ENCODE measurements around the gene PRICKLE2. TPM values are rescaled to one million over a fixed set of nuclear protein-coding genes. Genes with fewer than 3 reads are reported as not detected.
A peak's percentile ranks its signal among the peaks of the same experiment; 100 is the strongest.

The PRICKLE2 gene
- total and polyA plus RNA-seq, 7 donors, result 0.34 to 4.9 (median 2.2) TPM

DNA sequence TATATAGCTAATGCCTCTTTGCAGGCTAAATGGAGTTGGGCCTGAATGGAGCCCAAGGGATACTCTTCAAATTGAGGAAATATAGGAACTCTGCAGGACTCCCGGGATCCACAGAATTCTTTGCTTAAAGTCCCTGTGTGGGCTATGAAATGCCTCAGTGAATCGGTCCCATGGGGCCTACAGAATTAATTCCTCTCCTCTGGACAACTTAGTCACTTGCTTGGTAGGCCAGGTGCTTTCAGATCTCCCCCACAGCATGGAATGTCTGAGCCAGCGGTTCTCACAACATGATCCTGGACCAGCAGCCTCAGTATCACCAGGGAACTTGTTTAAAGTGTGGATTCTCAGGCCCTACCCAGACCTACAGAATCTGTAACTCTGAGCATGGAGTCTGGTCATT is 15.1 kb upstream of the PRICKLE2 start:
- TF ChIP-seq, protein P1, sequence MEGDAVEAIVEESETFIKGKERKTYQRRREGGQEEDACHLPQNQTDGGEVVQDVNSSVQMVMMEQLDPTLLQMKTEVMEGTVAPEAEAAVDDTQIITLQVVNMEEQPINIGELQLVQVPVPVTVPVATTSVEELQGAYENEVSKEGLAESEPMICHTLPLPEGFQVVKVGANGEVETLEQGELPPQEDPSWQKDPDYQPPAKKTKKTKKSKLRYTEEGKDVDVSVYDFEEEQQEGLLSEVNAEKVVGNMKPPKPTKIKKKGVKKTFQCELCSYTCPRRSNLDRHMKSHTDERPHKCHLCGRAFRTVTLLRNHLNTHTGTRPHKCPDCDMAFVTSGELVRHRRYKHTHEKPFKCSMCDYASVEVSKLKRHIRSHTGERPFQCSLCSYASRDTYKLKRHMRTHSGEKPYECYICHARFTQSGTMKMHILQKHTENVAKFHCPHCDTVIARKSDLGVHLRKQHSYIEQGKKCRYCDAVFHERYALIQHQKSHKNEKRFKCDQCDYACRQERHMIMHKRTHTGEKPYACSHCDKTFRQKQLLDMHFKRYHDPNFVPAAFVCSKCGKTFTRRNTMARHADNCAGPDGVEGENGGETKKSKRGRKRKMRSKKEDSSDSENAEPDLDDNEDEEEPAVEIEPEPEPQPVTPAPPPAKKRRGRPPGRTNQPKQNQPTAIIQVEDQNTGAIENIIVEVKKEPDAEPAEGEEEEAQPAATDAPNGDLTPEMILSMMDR (IDR thresholded peaks at IDR 0.05), result no peak
- peaks cover 5% of the 10 kb centered on the region for H3K9me3 ChIP-seq
- ATAC-seq (no peak), DNase-seq (no peak)
- H3K27ac ChIP-seq, result no peak overlapping the region
- no peaks in the 10 kb centered on the region for H3K27me3 ChIP-seq (ENCODE audit: insufficient read depth in 3 of 3, low read length in 2 of 3)
- no peaks in the 10 kb centered on the region for H3K36me3 ChIP-seq (ENCODE audit: insufficient read depth in 1 of 2, low read depth in 1 of 2)
- intact Hi-C loops (cut with DNase I), result no loop called here
- no peak overlapping the region for H3K4me3 ChIP-seq
- 75 to 83% (median 83%) methylated on average over 3 of the region's 3 CpGs for WGBS, 3 donors
- no peaks in the 10 kb centered on the region for H3K4me1 ChIP-seq

GRCh38 chr3:64239841-64240240 is 14.6 kb upstream of the PRICKLE2 start:
- DNase-seq, result no peak
- no peaks in the 10 kb centered on the region for H3K27me3 ChIP-seq (ENCODE audit: insufficient read depth in 3 of 3, low read length in 2 of 3)
- H3K4me1 ChIP-seq, result no peaks in the 10 kb centered on the region
- no peak overlapping the region for H3K4me3 ChIP-seq
- no peak overlapping the region for H3K27ac ChIP-seq
- intact Hi-C loops (cut with DNase I), result no loop called here
- WGBS, 3 donors, result 93 to 94% (median 93%) methylated on average over 5 of the region's 5 CpGs
- peaks cover 5% of the 10 kb centered on the region for H3K9me3 ChIP-seq
- ATAC-seq, result no peak
- TF ChIP-seq, protein P1 (IDR thresholded peaks at IDR 0.05), result no peak
- no peaks in the 10 kb centered on the region for H3K36me3 ChIP-seq (ENCODE audit: insufficient read depth in 1 of 2, low read depth in 1 of 2)

DNA sequence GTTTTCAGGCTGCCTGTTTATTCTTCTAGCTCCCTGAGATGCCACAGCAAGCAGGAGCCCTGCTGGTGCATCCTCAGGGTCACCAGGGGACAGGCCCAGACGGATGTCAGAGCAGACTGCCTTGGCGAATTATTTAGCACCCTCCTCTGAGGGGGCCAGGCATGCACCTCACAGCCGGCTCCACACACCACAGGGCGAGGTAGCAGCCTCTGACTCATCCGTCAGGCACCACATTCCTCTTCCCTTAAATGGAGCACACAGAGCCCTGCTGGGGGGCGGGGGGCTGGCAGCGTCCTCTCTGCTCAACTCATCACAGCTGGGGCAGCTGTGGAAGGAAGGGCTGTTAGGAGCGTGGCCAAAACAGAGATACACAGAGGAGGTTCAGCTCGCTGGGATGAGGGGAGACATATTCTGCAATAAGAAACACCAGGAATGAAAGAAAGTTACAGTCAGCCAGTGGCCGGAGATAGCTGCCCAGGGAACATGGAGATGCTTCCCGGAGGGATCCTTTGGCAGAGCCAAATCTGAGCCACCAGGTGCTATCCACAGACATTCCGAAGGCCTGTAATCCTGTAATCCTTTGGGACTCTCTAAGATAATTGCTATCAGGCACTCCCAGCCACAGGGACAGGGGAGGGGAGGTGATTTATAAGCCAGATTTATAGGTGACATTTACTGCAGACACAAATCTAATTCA is 13.9 kb upstream of the PRICKLE2 start:
- TF ChIP-seq, protein P1 (IDR thresholded peaks at IDR 0.05), result no peak
- intact Hi-C loops (cut with DNase I), result no loop called here
- H3K9me3 ChIP-seq, result peaks cover 5% of the 10 kb centered on the region
- no peaks in the 10 kb centered on the region for H3K4me1 ChIP-seq
- ATAC-seq, result peak; percentile 66 to 97 (median 82)
- no peaks in the 10 kb centered on the region for H3K27me3 ChIP-seq (ENCODE audit: insufficient read depth in 3 of 3, low read length in 2 of 3)
- no peak overlapping the region for H3K4me3 ChIP-seq
- WGBS, 3 donors, result 12 to 20% (median 19%) methylated on average over 12 of the region's 12 CpGs
- H3K27ac ChIP-seq, result no peak overlapping the region
- peak; percentile 76 to 86 for DNase-seq
- H3K36me3 ChIP-seq (ENCODE audit: insufficient read depth in 1 of 2, low read depth in 1 of 2), result no peaks in the 10 kb centered on the region

DNA sequence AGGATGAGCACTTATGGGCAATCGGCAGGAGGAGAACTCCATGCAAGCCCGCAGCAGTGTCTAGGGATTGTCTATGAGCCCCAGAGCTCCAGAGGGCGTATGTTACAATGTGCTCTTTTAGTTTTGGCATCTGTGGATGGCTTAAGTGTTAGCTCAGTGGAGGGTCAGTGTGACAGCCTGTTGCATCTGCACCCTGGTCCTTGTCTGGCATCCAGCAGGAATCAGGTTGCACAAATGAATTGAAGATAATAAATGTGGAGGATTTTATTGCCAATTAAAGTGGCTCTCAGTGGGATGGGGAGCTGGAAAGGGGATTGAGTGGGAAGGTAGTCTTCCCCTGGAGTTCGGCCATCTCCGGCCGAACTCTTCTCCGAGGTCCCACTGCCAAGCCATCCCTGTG is 11.8 kb upstream of the PRICKLE2 start:
- no peaks in the 10 kb centered on the region for H3K27me3 ChIP-seq (ENCODE audit: insufficient read depth in 3 of 3, low read length in 2 of 3)
- H3K4me1 ChIP-seq, result no peaks in the 10 kb centered on the region
- H3K36me3 ChIP-seq (ENCODE audit: insufficient read depth in 1 of 2, low read depth in 1 of 2), result no peaks in the 10 kb centered on the region
- TF ChIP-seq, protein P1 (IDR thresholded peaks at IDR 0.05), result no peak
- intact Hi-C loops (cut with DNase I), result no loop called here
- DNase-seq, result no peak
- H3K9me3 ChIP-seq, result peaks cover 5% of the 10 kb centered on the region
- WGBS, 3 donors, result 96 to 98% (median 96%) methylated on average over 7 of the region's 7 CpGs
- no peak for ATAC-seq
- H3K4me3 ChIP-seq, result no peak overlapping the region
- H3K27ac ChIP-seq, result no peak overlapping the region

GRCh38 chr3:64235605-64236004 is 10.3 kb upstream of the PRICKLE2 start:
- peaks cover 5% of the 10 kb centered on the region for H3K9me3 ChIP-seq

More at GRCh38 chr3:64235605-64236004, 10.3 kb upstream of the PRICKLE2 start:
- no peak overlapping the region for H3K27ac ChIP-seq
- H3K27me3 ChIP-seq (ENCODE audit: insufficient read depth in 3 of 3, low read length in 2 of 3), result no peaks in the 10 kb centered on the region
- no peaks in the 10 kb centered on the region for H3K4me1 ChIP-seq
- H3K36me3 ChIP-seq (ENCODE audit: insufficient read depth in 1 of 2, low read depth in 1 of 2), result no peaks in the 10 kb centered on the region
- H3K4me3 ChIP-seq, result no peak overlapping the region
- no peak for DNase-seq
- no peak for ATAC-seq
- TF ChIP-seq, protein P1 (IDR thresholded peaks at IDR 0.05), result no peak
- 84 to 93% (median 86%) methylated on average over 3 of the region's 3 CpGs for WGBS, 3 donors
- intact Hi-C loops (cut with DNase I), result no loop called here
